SU-DHL-6 (cell line): Measurements from ENCODE around the gene KIR3DL2.
"Not testable (repeated sequence)": the region's sequence is repeated elsewhere in the genome, so short reads cannot be mapped to it uniquely, and the experiment has no call there.

Experiments
- H2AFZ ChIP-seq: fragments of 200-600 bp; sonication (generic); 2 replicates; pipeline ENCODE4 v1.6.1; 2014; ENCODE audit warnings: low read depth, mild to moderate bottlenecking, moderate library complexity, mixed read lengths, antibody characterized with exemption, low read length; ENCODE audit not compliant: severe bottlenecking
- H3F3A ChIP-seq: fragments of 200-600 bp; shearing (Covaris generic); 2 replicates; pipeline ENCODE4 v1.6.0; 2016; ENCODE audit warnings: antibody characterized with exemption, mild to moderate bottlenecking; ENCODE audit not compliant: insufficient read depth
- H3K27ac ChIP-seq: fragments of 200-600 bp; sonication (generic); 2 replicates; pipeline ENCODE4 v1.5.1; 2016; ENCODE audit warnings: low read depth, mild to moderate bottlenecking, low read length, moderate library complexity, mixed read lengths
- H3K27me3 ChIP-seq: fragments of 200-600 bp; sonication (generic), shearing (Covaris generic); 2 replicates; pipeline ENCODE4 v1.6.0; 2014; ENCODE audit warnings: mild to moderate bottlenecking, low read length
- H3K36me3 ChIP-seq: fragments of 200-600 bp; sonication (generic); 2 replicates; pipeline ENCODE4 v1.6.1; 2014; ENCODE audit warnings: mild to moderate bottlenecking, low read length, mixed read lengths
- H3K4me2 ChIP-seq: fragments of 300-600, 200-600 bp; shearing (Covaris generic), sonication (generic); 2 replicates; pipeline ENCODE4 v1.6.0; 2014; ENCODE audit warnings: low read length, low read depth, mild to moderate bottlenecking; ENCODE audit not compliant: poor library complexity, severe bottlenecking
- H3K4me3 ChIP-seq: fragments of 200-600 bp; sonication (generic); 2 replicates; pipeline ENCODE4 v1.5.1; 2014; ENCODE audit warnings: antibody characterized with exemption, low read length, mild to moderate bottlenecking, mixed read lengths; ENCODE audit not compliant: insufficient read depth, poor library complexity, severe bottlenecking
- H3K79me2 ChIP-seq: fragments of 200-600 bp; sonication (generic); 2 replicates; pipeline ENCODE4 v1.6.1; 2014; ENCODE audit warnings: mild to moderate bottlenecking, low read length, moderate library complexity; ENCODE audit not compliant: insufficient read depth
- H3K9ac ChIP-seq: fragments of 200-600 bp; sonication (generic); 2 replicates; pipeline ENCODE4 v1.7.0; 2014; ENCODE audit warnings: mild to moderate bottlenecking, low read length
- H3K9me2 ChIP-seq: fragments of 200-600 bp; sonication (generic); replicated peaks from 2 replicates; pipeline ENCODE4 v1.6.1; 2014; ENCODE audit warnings: low read length; ENCODE audit not compliant: insufficient read depth
- H3K9me3 ChIP-seq: fragments of 200-600 bp; sonication (generic); 2 replicates; pipeline ENCODE4 v1.6.1; 2014; ENCODE audit warnings: low read length, mixed read lengths; ENCODE audit not compliant: insufficient read depth
- H4K20me1 ChIP-seq: fragments of 200-600 bp; sonication (generic); 2 replicates; pipeline ENCODE4 v1.6.1; 2014; ENCODE audit warnings: low read depth, mild to moderate bottlenecking, antibody characterized with exemption, low read length, moderate library complexity, mixed read lengths
- CTCF ChIP-seq: fragments of 200-600 bp; sonication (generic); IDR thresholded peaks from one replicate; pipeline ENCODE4 v1.5.1; 2017; ENCODE audit warnings: antibody characterized with exemption, mild to moderate bottlenecking, low read length, moderate library complexity; ENCODE audit not compliant: insufficient read depth, poor library complexity, severe bottlenecking
- EZH2phosphoT487 ChIP-seq: fragments of 200-600 bp; sonication (generic), shearing (Covaris generic); conservative IDR thresholded peaks from 2 replicates; pipeline ENCODE4 v1.6.1; 2018; ENCODE audit warnings: mild to moderate bottlenecking, antibody characterized with exemption, low read length, moderate library complexity, mixed read lengths

KIR3DL2 gene

GRCh38 chr19:54843171-54843570 lies 7.1 kb upstream of the KIR3DL2 start:
- H4K20me1 ChIP-seq, H3K9ac ChIP-seq, H3K27me3 ChIP-seq, H3K36me3 ChIP-seq, H3K4me2 ChIP-seq, H3K9me3 ChIP-seq, H3K4me3 ChIP-seq, H3K79me2 ChIP-seq, H2AFZ ChIP-seq, H3F3A ChIP-seq, H3K9me2 ChIP-seq, H3K27ac ChIP-seq: not testable (repeated sequence)

- H3K9ac ChIP-seq = no peak overlapping the region
- no peak overlapping the region for H3K4me2 ChIP-seq
- no peak overlapping the region for H3K27ac ChIP-seq
- H4K20me1 ChIP-seq = no peaks in the 10 kb centered on the region
- no peak overlapping the region for H2AFZ ChIP-seq
- H3K27me3 ChIP-seq = 0 out of 2 replicates have a peak, but pooled peaks cover 4% of the 10 kb centered on the region
- H3K9me3 ChIP-seq = no peaks in the 10 kb centered on the region
- H3K36me3 ChIP-seq = no peaks in the 10 kb centered on the region
- H3K4me3 ChIP-seq = no peak overlapping the region
- no peaks in the 10 kb centered on the region for H3F3A ChIP-seq
- no peaks in the 10 kb centered on the region for H3K79me2 ChIP-seq
- no peaks in the 10 kb centered on the region for H3K9me2 ChIP-seq
- TF ChIP-seq CTCF (no peak), EZH2phosphoT487 (no peak)
Measured at GRCh38 chr19:54850930-54851329, 687 bp downstream of the KIR3DL2 start.

- Histone ChIP-seq H2AFZ (no peak overlapping the region), H4K20me1 (no peaks in the 10 kb centered on the region), H3K9ac (no peak overlapping the region), H3K4me2 (no peak overlapping the region), H3K27me3 (0 out of 2 replicates have a peak, but pooled peaks cover 4% of the 10 kb centered on the region), H3K4me3 (no peak overlapping the region), H3K36me3 (no peaks in the 10 kb centered on the region), H3K9me2 (no peaks in the 10 kb centered on the region), H3F3A (no peaks in the 10 kb centered on the region), H3K79me2 (no peaks in the 10 kb centered on the region), H3K9me3 (no peaks in the 10 kb centered on the region), H3K27ac (no peak overlapping the region)
- TF ChIP-seq CTCF (no peak), EZH2phosphoT487 (no peak)
Measured at GRCh38 chr19:54851353-54851752, 1.1 kb downstream of the KIR3DL2 start.

- not testable (repeated sequence) for H3K36me3 ChIP-seq, H4K20me1 ChIP-seq, H3K9me2 ChIP-seq, H3K4me3 ChIP-seq, H3K79me2 ChIP-seq, H3K9ac ChIP-seq, H3K4me2 ChIP-seq, H3K9me3 ChIP-seq, H3K27ac ChIP-seq, H3F3A ChIP-seq, H3K27me3 ChIP-seq, H2AFZ ChIP-seq
Measured at GRCh38 chr19:54855241-54855640, 5.0 kb downstream of the KIR3DL2 start.

- H3K4me2 ChIP-seq, H3K9ac ChIP-seq, H3K79me2 ChIP-seq, H4K20me1 ChIP-seq, H3K36me3 ChIP-seq, H3K9me2 ChIP-seq, H3K4me3 ChIP-seq, H3F3A ChIP-seq, H3K9me3 ChIP-seq, H2AFZ ChIP-seq, H3K27me3 ChIP-seq, H3K27ac ChIP-seq: not testable (repeated sequence)
Measured at GRCh38 chr19:54858476-54858875, 8.2 kb downstream of the KIR3DL2 start.

GRCh38 chr19:54859421-54859820 lies 9.2 kb downstream of the KIR3DL2 start:
- not testable (repeated sequence) for H3K36me3 ChIP-seq, H3K9me3 ChIP-seq, H2AFZ ChIP-seq, H3K4me2 ChIP-seq, H3K9ac ChIP-seq, H3K27me3 ChIP-seq, H3F3A ChIP-seq, H3K4me3 ChIP-seq, H4K20me1 ChIP-seq, H3K27ac ChIP-seq, H3K9me2 ChIP-seq, H3K79me2 ChIP-seq

- not testable (repeated sequence) for H4K20me1 ChIP-seq, H3K4me2 ChIP-seq, H3K9ac ChIP-seq, H3K27me3 ChIP-seq, H3K4me3 ChIP-seq, H3K79me2 ChIP-seq, H3K36me3 ChIP-seq, H2AFZ ChIP-seq, H3K27ac ChIP-seq, H3K9me3 ChIP-seq, H3F3A ChIP-seq, H3K9me2 ChIP-seq
Measured at GRCh38 chr19:54863459-54863858, 13.2 kb downstream of the KIR3DL2 start.
